H1 (cell line): ENCODE data around the gene CACNB4. TPM values are rescaled to one million over a fixed set of nuclear protein-coding genes. Genes with fewer than 3 reads are reported as not detected.

Experiments used
- CHD2 ChIP-seq: IDR thresholded peaks from 2 replicates; pipeline ENCODE4 v1.6.1; 2012; ENCODE audit warnings: low read length, improper control_type of control experiment
- JUN ChIP-seq: IDR thresholded peaks from 2 replicates; pipeline ENCODE4 v1.6.1; 2011; ENCODE audit warnings: low read depth, mild to moderate bottlenecking, improper control_type of control experiment, low read length
- JUND ChIP-seq: IDR thresholded peaks from 2 replicates; pipeline ENCODE4 v1.6.1; 2011; ENCODE audit warnings: mild to moderate bottlenecking, improper control_type of control experiment, low read length
- POU5F1 ChIP-seq: IDR thresholded peaks from 2 replicates; pipeline ENCODE4 v1.6.1; 2011; ENCODE audit warnings: low read depth, mild to moderate bottlenecking, low read length, moderate library complexity
- TBP ChIP-seq: IDR thresholded peaks from 2 replicates; pipeline ENCODE4 v1.6.1; 2011; ENCODE audit warnings: low read depth, low read length, improper control_type of control experiment
- polyA plus RNA-seq, 7 experiments: library from polyadenylated mRNA; depleted of rRNA in 3 of 7; stranded (reverse) in 5 of 7; unstranded in 2 of 7; fragments of >200 nt in 5 of 7; fragments of 200-250 nt in 2 of 7; gene quantifications; 1 replicate in 5 of 7; 2 replicates in 1 of 7; 4 replicates in 1 of 7; pipeline versions ENCODE4 v1.2.1 to v1.2.3, GENCODE V29; 2011 to 2013; ENCODE audit warnings: missing spikeins in 2 of 7, mixed read lengths in 2 of 7
- total RNA-seq: library from RNA; stranded (reverse); fragmentation: NEBNext Ultra II Directional; extraction: Animal tissue kit (Norgen Biotek cat#: 25700); gene quantifications from 2 replicates; pipeline ENCODE4 v1.2.1, GENCODE V29; 2021
- TF ChIP-seq, protein P1 (sequence below): fragments of 300-600 bp; sonication (generic); IDR thresholded peaks from 2 replicates; pipeline ENCODE4 v1.7.1; 2012; ENCODE audit warnings: low read length, moderate library complexity, mild to moderate bottlenecking, inconsistent platforms; ENCODE audit not compliant: insufficient replicate concordance

The CACNB4 gene
- total and polyA plus RNA-seq, 2 of the 8 experiments (the other 6 are each of a cell fraction or from before 2014, with no cell fraction given): 2.0 to 4.0 TPM

DNA sequence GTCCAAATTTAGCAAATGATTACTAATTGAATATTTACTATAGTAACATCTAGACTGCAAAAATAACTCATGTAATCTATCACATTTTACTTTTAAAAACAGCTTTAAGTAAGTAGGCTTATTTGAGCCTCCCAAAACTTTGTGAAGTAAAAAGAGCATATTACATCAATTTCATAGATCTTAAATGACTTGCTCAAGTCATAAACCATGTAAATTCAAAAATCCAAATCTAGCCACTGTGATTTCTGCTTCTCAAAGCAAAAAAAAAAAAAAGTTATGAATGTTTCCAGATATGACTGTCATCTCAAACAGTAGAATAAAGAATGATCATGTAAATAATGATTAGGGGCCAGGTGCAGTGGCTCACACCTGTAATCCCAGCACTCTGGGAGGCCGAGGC lies 37.5 kb downstream of the CACNB4 start (continued):
- TF ChIP-seq, protein P1, sequence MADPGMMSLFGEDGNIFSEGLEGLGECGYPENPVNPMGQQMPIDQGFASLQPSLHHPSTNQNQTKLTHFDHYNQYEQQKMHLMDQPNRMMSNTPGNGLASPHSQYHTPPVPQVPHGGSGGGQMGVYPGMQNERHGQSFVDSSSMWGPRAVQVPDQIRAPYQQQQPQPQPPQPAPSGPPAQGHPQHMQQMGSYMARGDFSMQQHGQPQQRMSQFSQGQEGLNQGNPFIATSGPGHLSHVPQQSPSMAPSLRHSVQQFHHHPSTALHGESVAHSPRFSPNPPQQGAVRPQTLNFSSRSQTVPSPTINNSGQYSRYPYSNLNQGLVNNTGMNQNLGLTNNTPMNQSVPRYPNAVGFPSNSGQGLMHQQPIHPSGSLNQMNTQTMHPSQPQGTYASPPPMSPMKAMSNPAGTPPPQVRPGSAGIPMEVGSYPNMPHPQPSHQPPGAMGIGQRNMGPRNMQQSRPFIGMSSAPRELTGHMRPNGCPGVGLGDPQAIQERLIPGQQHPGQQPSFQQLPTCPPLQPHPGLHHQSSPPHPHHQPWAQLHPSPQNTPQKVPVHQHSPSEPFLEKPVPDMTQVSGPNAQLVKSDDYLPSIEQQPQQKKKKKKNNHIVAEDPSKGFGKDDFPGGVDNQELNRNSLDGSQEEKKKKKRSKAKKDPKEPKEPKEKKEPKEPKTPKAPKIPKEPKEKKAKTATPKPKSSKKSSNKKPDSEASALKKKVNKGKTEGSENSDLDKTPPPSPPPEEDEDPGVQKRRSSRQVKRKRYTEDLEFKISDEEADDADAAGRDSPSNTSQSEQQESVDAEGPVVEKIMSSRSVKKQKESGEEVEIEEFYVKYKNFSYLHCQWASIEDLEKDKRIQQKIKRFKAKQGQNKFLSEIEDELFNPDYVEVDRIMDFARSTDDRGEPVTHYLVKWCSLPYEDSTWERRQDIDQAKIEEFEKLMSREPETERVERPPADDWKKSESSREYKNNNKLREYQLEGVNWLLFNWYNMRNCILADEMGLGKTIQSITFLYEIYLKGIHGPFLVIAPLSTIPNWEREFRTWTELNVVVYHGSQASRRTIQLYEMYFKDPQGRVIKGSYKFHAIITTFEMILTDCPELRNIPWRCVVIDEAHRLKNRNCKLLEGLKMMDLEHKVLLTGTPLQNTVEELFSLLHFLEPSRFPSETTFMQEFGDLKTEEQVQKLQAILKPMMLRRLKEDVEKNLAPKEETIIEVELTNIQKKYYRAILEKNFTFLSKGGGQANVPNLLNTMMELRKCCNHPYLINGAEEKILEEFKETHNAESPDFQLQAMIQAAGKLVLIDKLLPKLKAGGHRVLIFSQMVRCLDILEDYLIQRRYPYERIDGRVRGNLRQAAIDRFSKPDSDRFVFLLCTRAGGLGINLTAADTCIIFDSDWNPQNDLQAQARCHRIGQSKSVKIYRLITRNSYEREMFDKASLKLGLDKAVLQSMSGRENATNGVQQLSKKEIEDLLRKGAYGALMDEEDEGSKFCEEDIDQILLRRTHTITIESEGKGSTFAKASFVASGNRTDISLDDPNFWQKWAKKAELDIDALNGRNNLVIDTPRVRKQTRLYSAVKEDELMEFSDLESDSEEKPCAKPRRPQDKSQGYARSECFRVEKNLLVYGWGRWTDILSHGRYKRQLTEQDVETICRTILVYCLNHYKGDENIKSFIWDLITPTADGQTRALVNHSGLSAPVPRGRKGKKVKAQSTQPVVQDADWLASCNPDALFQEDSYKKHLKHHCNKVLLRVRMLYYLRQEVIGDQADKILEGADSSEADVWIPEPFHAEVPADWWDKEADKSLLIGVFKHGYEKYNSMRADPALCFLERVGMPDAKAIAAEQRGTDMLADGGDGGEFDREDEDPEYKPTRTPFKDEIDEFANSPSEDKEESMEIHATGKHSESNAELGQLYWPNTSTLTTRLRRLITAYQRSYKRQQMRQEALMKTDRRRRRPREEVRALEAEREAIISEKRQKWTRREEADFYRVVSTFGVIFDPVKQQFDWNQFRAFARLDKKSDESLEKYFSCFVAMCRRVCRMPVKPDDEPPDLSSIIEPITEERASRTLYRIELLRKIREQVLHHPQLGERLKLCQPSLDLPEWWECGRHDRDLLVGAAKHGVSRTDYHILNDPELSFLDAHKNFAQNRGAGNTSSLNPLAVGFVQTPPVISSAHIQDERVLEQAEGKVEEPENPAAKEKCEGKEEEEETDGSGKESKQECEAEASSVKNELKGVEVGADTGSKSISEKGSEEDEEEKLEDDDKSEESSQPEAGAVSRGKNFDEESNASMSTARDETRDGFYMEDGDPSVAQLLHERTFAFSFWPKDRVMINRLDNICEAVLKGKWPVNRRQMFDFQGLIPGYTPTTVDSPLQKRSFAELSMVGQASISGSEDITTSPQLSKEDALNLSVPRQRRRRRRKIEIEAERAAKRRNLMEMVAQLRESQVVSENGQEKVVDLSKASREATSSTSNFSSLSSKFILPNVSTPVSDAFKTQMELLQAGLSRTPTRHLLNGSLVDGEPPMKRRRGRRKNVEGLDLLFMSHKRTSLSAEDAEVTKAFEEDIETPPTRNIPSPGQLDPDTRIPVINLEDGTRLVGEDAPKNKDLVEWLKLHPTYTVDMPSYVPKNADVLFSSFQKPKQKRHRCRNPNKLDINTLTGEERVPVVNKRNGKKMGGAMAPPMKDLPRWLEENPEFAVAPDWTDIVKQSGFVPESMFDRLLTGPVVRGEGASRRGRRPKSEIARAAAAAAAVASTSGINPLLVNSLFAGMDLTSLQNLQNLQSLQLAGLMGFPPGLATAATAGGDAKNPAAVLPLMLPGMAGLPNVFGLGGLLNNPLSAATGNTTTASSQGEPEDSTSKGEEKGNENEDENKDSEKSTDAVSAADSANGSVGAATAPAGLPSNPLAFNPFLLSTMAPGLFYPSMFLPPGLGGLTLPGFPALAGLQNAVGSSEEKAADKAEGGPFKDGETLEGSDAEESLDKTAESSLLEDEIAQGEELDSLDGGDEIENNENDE: no peak
- TF ChIP-seq TBP (no peak), POU5F1 (no peak), JUND (no peak), JUN (no peak), CHD2 (no peak)
